PC-9 (cell line): ENCODE data around the gene THAP12. TPM values are rescaled to one million over a fixed set of nuclear protein-coding genes. Genes with fewer than 3 reads are reported as not detected.
A peak's percentile ranks its signal among the peaks of the same experiment; 100 is the strongest.

ENCODE experiments used
- BruUV-seq: library from RNA; stranded (reverse); fragments of 400-500 nt; replicated peaks from 2 replicates; lab custom pipeline; 2021; lab: Mats Ljungman, UMichigan
- CTCF ChIA-PET: fragments of 300-600 bp; sonication (Branson Sonifier 250); formaldehyde crosslinking; loops from one replicate; lab custom pipeline; 2022; ENCODE audit warnings: antibody characterized with exemption; lab: Charles Lee
- POLR2A ChIA-PET: fragments of 300-600 bp; sonication (Branson Sonifier 250); formaldehyde crosslinking; loops from one replicate; lab custom pipeline; 2022; ENCODE audit warnings: antibody characterized with exemption; ENCODE audit not compliant: unreplicated experiment; lab: Charles Lee
- DNase-seq, 2 experiments: peaks; one replicate each; pipeline versions ENCODE4 v3.0.0 to v3.0.0-alpha.2; 2015 to 2022; ENCODE audit warnings: mixed read lengths in 1 of 2
- H2AFZ ChIP-seq: fragments of 200-600 bp; sonication (generic); 2 replicates; pipeline ENCODE4 v1.8.1; 2017; ENCODE audit warnings: antibody characterized with exemption
- H3F3A ChIP-seq: fragments of 200-600 bp; sonication (generic); 2 replicates; pipeline ENCODE4 v1.8.1; 2017; ENCODE audit warnings: antibody characterized with exemption, mild to moderate bottlenecking, low read depth; ENCODE audit not compliant: insufficient read depth
- H3K27ac ChIP-seq: fragments of 200-600 bp; sonication (generic); 2 replicates; pipeline ENCODE4 v1.6.1; 2016; ENCODE audit warnings: mixed run types
- H3K27me3 ChIP-seq: fragments of 200-600 bp; sonication (generic); 2 replicates; pipeline ENCODE4 v1.6.1; 2016; ENCODE audit warnings: low read depth, mixed run types; ENCODE audit not compliant: insufficient read depth
- H3K36me3 ChIP-seq: fragments of 200-600 bp; sonication (generic); 2 replicates; pipeline ENCODE4 v1.6.1; 2016; ENCODE audit warnings: low read depth, mixed run types
- H3K4me1 ChIP-seq: fragments of 200-600 bp; sonication (generic); replicated peaks from 2 replicates; pipeline ENCODE4 v1.6.1; 2016; ENCODE audit warnings: mixed run types; ENCODE audit not compliant: insufficient read depth
- H3K4me2 ChIP-seq: fragments of 200-600 bp; sonication (generic); 2 replicates; pipeline ENCODE4 v1.6.1; 2017; ENCODE audit warnings: mixed run types
- H3K4me3 ChIP-seq: fragments of 200-600 bp; sonication (generic); 2 replicates; pipeline ENCODE4 v1.6.1; 2016; ENCODE audit warnings: mixed run types
- H3K79me2 ChIP-seq: fragments of 200-600 bp; sonication (generic); 2 replicates; pipeline ENCODE4 v1.6.1; 2017; ENCODE audit warnings: low read depth, mixed run types
- H3K9me2 ChIP-seq: fragments of 200-600 bp; sonication (generic); 2 replicates; pipeline ENCODE4 v1.8.1; 2017; ENCODE audit warnings: mild to moderate bottlenecking; ENCODE audit not compliant: insufficient read depth
- H3K9me3 ChIP-seq: fragments of 200-600 bp; sonication (generic); 2 replicates; pipeline ENCODE4 v1.8.1; 2016; ENCODE audit warnings: low read depth; ENCODE audit not compliant: insufficient read depth
- H4K20me1 ChIP-seq: fragments of 200-600 bp; sonication (generic); 2 replicates; pipeline ENCODE4 v1.8.1; 2017; ENCODE audit not compliant: insufficient read depth
- CTCF ChIP-seq: fragments of 200-600 bp; sonication (generic); conservative IDR thresholded peaks from 2 replicates; pipeline ENCODE4 v1.6.1; 2017; ENCODE audit warnings: mixed run types, antibody characterized with exemption, mild to moderate bottlenecking, moderate library complexity
- EZH2 ChIP-seq: fragments of 200-600 bp; sonication (generic); IDR thresholded peaks from 2 replicates; pipeline ENCODE4 v1.8.0; 2017; ENCODE audit warnings: antibody characterized with exemption, low read depth
- intact Hi-C: fragments of 100-400 bp; cut with micrococcal nuclease; formaldehyde crosslinking; loops from one replicate; pipeline ENCODE4 v1.10.0; 2022; ENCODE audit not compliant: unreplicated experiment
- total RNA-seq: library from RNA; stranded (reverse); gene quantifications from 2 replicates; pipeline ENCODE4 v1.2.3, GENCODE V29; 2021

Gene THAP12
- total RNA-seq, 1 experiment from 2014 or later = 52.3 TPM

- Histone ChIP-seq H3K4me2 (peak overlapping the region; percentile 96), H4K20me1 (peaks cover 37% of the 10 kb centered on the region), H2AFZ (peak overlapping the region; percentile 78), H3K9me3 (no peaks in the 10 kb centered on the region), H3K9me2 (no peaks in the 10 kb centered on the region), H3K27me3 (no peaks in the 10 kb centered on the region), H3K36me3 (no peaks in the 10 kb centered on the region), H3K79me2 (peaks cover 74% of the 10 kb centered on the region), H3K4me1 (peaks cover 28% of the 10 kb centered on the region), H3K27ac (no peak overlapping the region), H3K4me3 (peak overlapping the region; percentile 95), H3F3A (peaks cover 7% of the 10 kb centered on the region; the same call in 1 of the 2 replicates)
- intact Hi-C loops = no loop called here
- no peak for TF ChIP-seq CTCF
- DNase-seq = no peak
- CTCF ChIA-PET = no interaction called here
- POLR2A ChIA-PET = no interaction called here
- BruUV-seq = TSS peak; percentile 54
Observed at GRCh38 chr11:76379807-76380158, 1.1 kb downstream of the THAP12 start.

GRCh38 chr11:76376746-76377558 lies 4.0 kb downstream of the THAP12 start:
- no TSS peak for BruUV-seq

GRCh38 chr11:76371170-76371569 lies 9.8 kb downstream of the THAP12 start:
- no peak overlapping the region for H3K4me3 ChIP-seq
- TF ChIP-seq CTCF (no peak), EZH2 (no peak)
- peaks cover 54% of the 10 kb centered on the region for H4K20me1 ChIP-seq
- intact Hi-C loops = no loop called here
- H3K36me3 ChIP-seq = no peaks in the 10 kb centered on the region
- H3K4me2 ChIP-seq = no peak overlapping the region
- DNase-seq = no peak
- no peaks in the 10 kb centered on the region for H3K9me2 ChIP-seq
- ChIA-PET POLR2A (interaction anchor here (0.5 kb wide), 1 partner anchor 58 kb away, joined by 3 read pairs; no protein-coding TSS in a partner anchor), CTCF (no interaction called here)
- H3K9me3 ChIP-seq = no peaks in the 10 kb centered on the region
- H3K27me3 ChIP-seq = no peaks in the 10 kb centered on the region
- H3K4me1 ChIP-seq = peaks cover 5% of the 10 kb centered on the region; the same call in 1 of the 2 replicates
- H3K79me2 ChIP-seq = peaks cover 97% of the 10 kb centered on the region
- H2AFZ ChIP-seq = no peak overlapping the region
- no peak overlapping the region for H3K27ac ChIP-seq
- H3F3A ChIP-seq = peaks cover 4% of the 10 kb centered on the region; the same call in 1 of the 2 replicates
- no TSS peak for BruUV-seq

More at GRCh38 chr11:76376746-76377558, 4.0 kb downstream of the THAP12 start:
- Histone ChIP-seq H3K4me2 (no peak overlapping the region), H3K4me1 (peaks cover 19% of the 10 kb centered on the region), H3K36me3 (no peaks in the 10 kb centered on the region), H3K79me2 (peaks cover 89% of the 10 kb centered on the region), H4K20me1 (peaks cover 47% of the 10 kb centered on the region), H3K9me2 (no peaks in the 10 kb centered on the region), H3K27ac (no peak overlapping the region), H3K9me3 (no peaks in the 10 kb centered on the region), H3F3A (peaks cover 11% of the 10 kb centered on the region; the same call in 1 of the 2 replicates), H3K4me3 (no peak overlapping the region), H2AFZ (no peak overlapping the region), H3K27me3 (no peaks in the 10 kb centered on the region)
- intact Hi-C loops = no loop called here
- POLR2A ChIA-PET = no interaction called here
- no peak for DNase-seq
- CTCF ChIA-PET = no interaction called here
- TF ChIP-seq EZH2 (no peak), CTCF (no peak)
